Measurements from ENCODE around the gene SRRD.

- TF ChIP-seq, protein P1, sequence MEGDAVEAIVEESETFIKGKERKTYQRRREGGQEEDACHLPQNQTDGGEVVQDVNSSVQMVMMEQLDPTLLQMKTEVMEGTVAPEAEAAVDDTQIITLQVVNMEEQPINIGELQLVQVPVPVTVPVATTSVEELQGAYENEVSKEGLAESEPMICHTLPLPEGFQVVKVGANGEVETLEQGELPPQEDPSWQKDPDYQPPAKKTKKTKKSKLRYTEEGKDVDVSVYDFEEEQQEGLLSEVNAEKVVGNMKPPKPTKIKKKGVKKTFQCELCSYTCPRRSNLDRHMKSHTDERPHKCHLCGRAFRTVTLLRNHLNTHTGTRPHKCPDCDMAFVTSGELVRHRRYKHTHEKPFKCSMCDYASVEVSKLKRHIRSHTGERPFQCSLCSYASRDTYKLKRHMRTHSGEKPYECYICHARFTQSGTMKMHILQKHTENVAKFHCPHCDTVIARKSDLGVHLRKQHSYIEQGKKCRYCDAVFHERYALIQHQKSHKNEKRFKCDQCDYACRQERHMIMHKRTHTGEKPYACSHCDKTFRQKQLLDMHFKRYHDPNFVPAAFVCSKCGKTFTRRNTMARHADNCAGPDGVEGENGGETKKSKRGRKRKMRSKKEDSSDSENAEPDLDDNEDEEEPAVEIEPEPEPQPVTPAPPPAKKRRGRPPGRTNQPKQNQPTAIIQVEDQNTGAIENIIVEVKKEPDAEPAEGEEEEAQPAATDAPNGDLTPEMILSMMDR (IDR thresholded peaks at IDR 0.05) = no peak
- no peak for TF ChIP-seq POLR2A (IDR thresholded peaks at IDR 0.05)
Measured at GRCh38 chr22:26484360-26484706, 656 bp downstream of the SRRD start.

Data from Peyer's patch (tissue), 4 donors.